Body of pancreas (tissue), 4 donors: ENCODE results near the gene AJAP1. TPM values are rescaled to one million over a fixed set of nuclear protein-coding genes. Genes with fewer than 3 reads are reported as not detected.

Experiments
- ATAC-seq: fragments of 150-250 bp; one replicate; pipeline ENCODE4 v1.9.1; 2016
- DNase-seq, 4 donors: peaks; one replicate each; pipeline ENCODE4 v3.0.0-alpha.2; 2019
- H3K27ac ChIP-seq, 4 donors: fragments of 200-600 bp; sonication (generic); 1 replicate in 3 of 4; 2 replicates in 1 of 4; pipeline versions ENCODE4 v1.5.1 to v1.6.1; 2016 to 2019; ENCODE audit warnings: mild to moderate bottlenecking in 1 of 4, mixed read lengths in 1 of 4, moderate library complexity in 1 of 4
- H3K27me3 ChIP-seq, 2 donors: fragments of 200-600 bp; sonication (generic); one replicate each; pipeline ENCODE4 v1.6.0; 2016; ENCODE audit warnings: mild to moderate bottlenecking in 1 of 2
- H3K36me3 ChIP-seq, 2 donors: fragments of 200-600 bp; sonication (generic); replicated peaks in 1 of 2; 2 replicates each; pipeline ENCODE4 v1.5.1; 2016; ENCODE audit warnings: low read depth in 2 of 2; ENCODE audit not compliant: insufficient read depth in 1 of 2
- H3K4me1 ChIP-seq: fragments of 200-600 bp; sonication (generic); one replicate; pipeline ENCODE4 v1.6.0; 2016
- H3K4me3 ChIP-seq, 2 donors: fragments of 200-600 bp; sonication (generic); 1 replicate in 1 of 2; 2 replicates in 1 of 2; pipeline ENCODE4 v1.5.1; 2016 to 2019
- H3K9me3 ChIP-seq, 3 donors: fragments of 200-600 bp; sonication (generic); 1 replicate in 2 of 3; 2 replicates in 1 of 3; pipeline ENCODE4 v1.5.1; 2016
- CTCF ChIP-seq, 7 experiments: fragments of 450-650 bp in 4 of 7; fragments of 200-600 bp in 3 of 7; sonication (generic) in 3 of 7; IDR thresholded peaks; one replicate each; pipeline ENCODE4 v1.5.1; 2016 to 2019; ENCODE audit warnings: antibody characterized with exemption in 7 of 7
- POLR2A ChIP-seq, 3 donors: fragments of 450-650 bp; IDR thresholded peaks; one replicate each; pipeline ENCODE4 v1.6.1; 2016; ENCODE audit warnings: antibody characterized with exemption in 3 of 3, mild to moderate bottlenecking in 2 of 3
- whole genome bisulfite sequencing, 2 donors: methylation state at CpG; one replicate each; pipeline ENCODE4 v1.1.5; 2017; 5-methylcytosine and 5-hydroxymethylcytosine counted together
- intact Hi-C: fragments of 100-400 bp; cut with DNase I; formaldehyde crosslinking; loops from one replicate; pipeline ENCODE4 v1.15.1; 2023
- total RNA-seq, 2 donors: library from RNA; depleted of rRNA; stranded (reverse); fragments of >200 nt; gene quantifications; one replicate each; pipeline ENCODE4 v1.1.0, GENCODE V29; 2016

Gene AJAP1
- total RNA-seq, 2 donors from 2014 or later: 0.66 to 2.9 TPM

GRCh38 chr1:4693331-4693730 lies 38.9 kb downstream of the AJAP1 start:
- intact Hi-C loops: no loop called here
- H3K27me3 ChIP-seq: no peaks in the 10 kb centered on the region
- H3K4me1 ChIP-seq: no peaks in the 10 kb centered on the region
- no peaks in the 10 kb centered on the region for H3K36me3 ChIP-seq
- H3K4me3 ChIP-seq: no peak overlapping the region
- H3K9me3 ChIP-seq: no peaks in the 10 kb centered on the region
- WGBS, 2 donors: 63 to 68% methylated on average over 5 of the region's 6 CpGs
- ATAC-seq (no peak), DNase-seq (no peak)
- TF ChIP-seq POLR2A (IDR thresholded peaks at IDR 0.05) (no peak), CTCF (IDR thresholded peaks at IDR 0.05) (no peak)
- H3K27ac ChIP-seq: no peak overlapping the region

GRCh38 chr1:4693891-4694290 lies 39.5 kb downstream of the AJAP1 start:
- no peaks in the 10 kb centered on the region for H3K27me3 ChIP-seq
- no peaks in the 10 kb centered on the region for H3K4me1 ChIP-seq
- TF ChIP-seq CTCF (IDR thresholded peaks at IDR 0.05) (no peak), POLR2A (IDR thresholded peaks at IDR 0.05) (no peak)
- intact Hi-C loops: no loop called here
- no peaks in the 10 kb centered on the region for H3K9me3 ChIP-seq
- 68% methylated on average over 8 of the region's 10 CpGs; no CpG with 5 or more reads in 1 of the 2 donors for WGBS, 2 donors
- H3K4me3 ChIP-seq: no peak overlapping the region
- ATAC-seq: no peak
- H3K36me3 ChIP-seq: no peaks in the 10 kb centered on the region
- no peak for DNase-seq
- no peak overlapping the region for H3K27ac ChIP-seq

GRCh38 chr1:4694492-4694891 lies 40.1 kb downstream of the AJAP1 start:
- H3K4me3 ChIP-seq: no peak overlapping the region
- WGBS, 2 donors: 62 to 65% methylated on average over 9 of the region's 9 CpGs
- H3K4me1 ChIP-seq: no peaks in the 10 kb centered on the region
- DNase-seq (no peak), ATAC-seq (no peak)
- TF ChIP-seq POLR2A (IDR thresholded peaks at IDR 0.05) (no peak), CTCF (IDR thresholded peaks at IDR 0.05) (no peak)
- H3K9me3 ChIP-seq: no peaks in the 10 kb centered on the region
- no peak overlapping the region for H3K27ac ChIP-seq
- H3K27me3 ChIP-seq: no peaks in the 10 kb centered on the region
- no peaks in the 10 kb centered on the region for H3K36me3 ChIP-seq
- intact Hi-C loops: no loop called here

GRCh38 chr1:4695241-4695640 lies 40.8 kb downstream of the AJAP1 start:
- WGBS, 2 donors: 59 to 81% methylated on average over 8 of the region's 8 CpGs
- Histone ChIP-seq H3K4me1 (no peaks in the 10 kb centered on the region), H3K27me3 (no peaks in the 10 kb centered on the region), H3K4me3 (no peak overlapping the region), H3K9me3 (no peaks in the 10 kb centered on the region), H3K27ac (no peak overlapping the region), H3K36me3 (no peaks in the 10 kb centered on the region)
- TF ChIP-seq POLR2A (IDR thresholded peaks at IDR 0.05): no peak
- no peak for TF ChIP-seq CTCF (IDR thresholded peaks at IDR 0.05)
- intact Hi-C loops: no loop called here
- no peak for DNase-seq
- no peak for ATAC-seq

GRCh38 chr1:4696161-4696745 lies 41.8 kb downstream of the AJAP1 start:
- ATAC-seq (no peak), DNase-seq (no peak)
- Histone ChIP-seq H3K27me3 (no peaks in the 10 kb centered on the region), H3K4me1 (no peaks in the 10 kb centered on the region), H3K36me3 (no peaks in the 10 kb centered on the region), H3K27ac (no peak overlapping the region), H3K9me3 (no peaks in the 10 kb centered on the region), H3K4me3 (no peak overlapping the region)
- 67 to 90% methylated on average over 5 to 12 of the region's 12 CpGs for WGBS, 2 donors
- intact Hi-C loops: no loop called here
- TF ChIP-seq CTCF (IDR thresholded peaks at IDR 0.05) (no peak), POLR2A (IDR thresholded peaks at IDR 0.05) (no peak)
